Measurements from ENCODE around the gene CBLB.

DNA sequence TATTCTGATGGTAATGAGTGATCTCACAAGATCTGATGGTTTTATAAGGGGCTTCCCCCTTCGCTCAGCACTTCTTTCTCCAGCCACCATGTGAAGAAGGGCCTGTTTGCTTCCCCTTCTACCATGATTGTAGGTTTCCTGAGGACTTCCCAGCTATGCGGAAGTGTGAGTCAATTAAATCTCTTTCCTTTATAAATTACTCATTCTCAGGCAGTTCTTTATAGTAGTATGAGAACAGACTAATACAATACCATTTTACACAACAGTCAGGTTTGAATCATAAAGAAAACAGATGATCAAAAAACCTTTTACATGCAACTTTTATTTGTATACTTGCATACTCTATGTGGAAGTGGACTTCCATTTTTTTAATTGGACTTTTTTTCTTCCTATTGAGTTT lies 46.7 kb upstream of the CBLB start:
- TF ChIP-seq, protein P1, sequence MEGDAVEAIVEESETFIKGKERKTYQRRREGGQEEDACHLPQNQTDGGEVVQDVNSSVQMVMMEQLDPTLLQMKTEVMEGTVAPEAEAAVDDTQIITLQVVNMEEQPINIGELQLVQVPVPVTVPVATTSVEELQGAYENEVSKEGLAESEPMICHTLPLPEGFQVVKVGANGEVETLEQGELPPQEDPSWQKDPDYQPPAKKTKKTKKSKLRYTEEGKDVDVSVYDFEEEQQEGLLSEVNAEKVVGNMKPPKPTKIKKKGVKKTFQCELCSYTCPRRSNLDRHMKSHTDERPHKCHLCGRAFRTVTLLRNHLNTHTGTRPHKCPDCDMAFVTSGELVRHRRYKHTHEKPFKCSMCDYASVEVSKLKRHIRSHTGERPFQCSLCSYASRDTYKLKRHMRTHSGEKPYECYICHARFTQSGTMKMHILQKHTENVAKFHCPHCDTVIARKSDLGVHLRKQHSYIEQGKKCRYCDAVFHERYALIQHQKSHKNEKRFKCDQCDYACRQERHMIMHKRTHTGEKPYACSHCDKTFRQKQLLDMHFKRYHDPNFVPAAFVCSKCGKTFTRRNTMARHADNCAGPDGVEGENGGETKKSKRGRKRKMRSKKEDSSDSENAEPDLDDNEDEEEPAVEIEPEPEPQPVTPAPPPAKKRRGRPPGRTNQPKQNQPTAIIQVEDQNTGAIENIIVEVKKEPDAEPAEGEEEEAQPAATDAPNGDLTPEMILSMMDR (conservative IDR thresholded peaks at IDR 0.05; ENCODE audit: low read depth, low read length), result no peak
- TF ChIP-seq RAD21 (IDR thresholded peaks at IDR 0.05; ENCODE audit: low read length) (no peak), FOS (IDR thresholded peaks at IDR 0.05; ENCODE audit: low read depth, low read length) (no peak), POLR2A (IDR thresholded peaks at IDR 0.05; ENCODE audit: low read depth, low read length) (no peak), MXI1 (IDR thresholded peaks at IDR 0.05; ENCODE audit: borderline replicate concordance, low read depth, low read length) (no peak)
- TF ChIP-seq, protein P2, sequence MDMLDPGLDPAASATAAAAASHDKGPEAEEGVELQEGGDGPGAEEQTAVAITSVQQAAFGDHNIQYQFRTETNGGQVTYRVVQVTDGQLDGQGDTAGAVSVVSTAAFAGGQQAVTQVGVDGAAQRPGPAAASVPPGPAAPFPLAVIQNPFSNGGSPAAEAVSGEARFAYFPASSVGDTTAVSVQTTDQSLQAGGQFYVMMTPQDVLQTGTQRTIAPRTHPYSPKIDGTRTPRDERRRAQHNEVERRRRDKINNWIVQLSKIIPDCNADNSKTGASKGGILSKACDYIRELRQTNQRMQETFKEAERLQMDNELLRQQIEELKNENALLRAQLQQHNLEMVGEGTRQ (IDR thresholded peaks at IDR 0.05; ENCODE audit: low read depth, low read length), result no peak
